Activated CD4-positive, alpha-beta T cell treated with anti-CD3 and anti-CD28 coated beads, Interleukin-2, amount 50 U/mL, for 24 hours (primary cell): ENCODE measurements around the gene GJB2.

ENCODE experiments used
- DNase-seq, 2 donors: peaks; one replicate each; pipeline ENCODE4 v3.0.0-alpha.2; 2020; ENCODE audit warnings: low read depth in 1 of 2, low spot score in 1 of 2

Gene GJB2

GRCh38 chr13:20193162-20193906 lies 596 bp upstream of the GJB2 start:
- no peak for DNase-seq

- DNase-seq: no peak
Measured at GRCh38 chr13:20192158-20192835, 441 bp downstream of the GJB2 start.

GRCh38 chr13:20191311-20192157 lies 1.2 kb downstream of the GJB2 start:
- no peak for DNase-seq

GRCh38 chr13:20190481-20191310 lies 2.0 kb downstream of the GJB2 start:
- DNase-seq: no peak

- DNase-seq: no peak
Measured at GRCh38 chr13:20190076-20190475, 2.7 kb downstream of the GJB2 start.

GRCh38 chr13:20188667-20189553 lies 3.8 kb downstream of the GJB2 start:
- DNase-seq: no peak

GRCh38 chr13:20186771-20187170 lies 6.0 kb downstream of the GJB2 start:
- no peak for DNase-seq

GRCh38 chr13:20185366-20186056 lies 7.2 kb downstream of the GJB2 start:
- no peak for DNase-seq

GRCh38 chr13:20182231-20182846 lies 10.4 kb downstream of the GJB2 start:
- DNase-seq: peak in 1 of 2 donors; percentile 64

- no peak for DNase-seq
Measured at GRCh38 chr13:20181188-20181587, 11.6 kb downstream of the GJB2 start.

GRCh38 chr13:20178156-20178555 lies 14.6 kb downstream of the GJB2 start:
- DNase-seq: no peak

- DNase-seq: no peak
Measured at GRCh38 chr13:20177049-20177831, 15.5 kb downstream of the GJB2 start.

GRCh38 chr13:20175907-20176652 lies 16.7 kb downstream of the GJB2 start:
- DNase-seq: no peak

- DNase-seq: no peak
Measured at GRCh38 chr13:20175406-20175794, 17.3 kb downstream of the GJB2 start.

GRCh38 chr13:20174656-20175405 lies 17.9 kb downstream of the GJB2 start:
- peak; percentile 45 to 78 for DNase-seq

- no peak for DNase-seq
Measured at GRCh38 chr13:20173116-20173746, 19.5 kb downstream of the GJB2 start.
